H9 (cell line): ENCODE measurements around the gene INSM1. TPM values are rescaled to one million over a fixed set of nuclear protein-coding genes. Genes with fewer than 3 reads are reported as not detected.

Experiments used
- DNase-seq: peaks from one replicate; pipeline ENCODE4 v3.0.0-alpha.2; 2017
- H2AFZ ChIP-seq: one replicate; pipeline ENCODE4 v1.6.1; 2013; ENCODE audit warnings: mild to moderate bottlenecking, low read length, control low read depth, moderate library complexity
- H2AK5ac ChIP-seq: 2 replicates; pipeline ENCODE4 v1.6.1; 2013; ENCODE audit warnings: low read length, control low read depth, mixed read lengths; ENCODE audit not compliant: insufficient read length
- H2BK120ac ChIP-seq: one replicate; pipeline ENCODE4 v1.6.1; 2013; ENCODE audit warnings: low read depth, mild to moderate bottlenecking, low read length, control low read depth, inconsistent platforms; ENCODE audit not compliant: poor library complexity, severe bottlenecking
- H2BK12ac ChIP-seq: 2 replicates; pipeline ENCODE4 v1.6.1; 2013; ENCODE audit warnings: low read length, control low read depth, mixed read lengths, low read depth; ENCODE audit not compliant: insufficient read length
- H2BK15ac ChIP-seq: 2 replicates; pipeline ENCODE4 v1.6.1; 2013; ENCODE audit warnings: low read depth, low read length, control low read depth
- H2BK20ac ChIP-seq: one replicate; pipeline ENCODE4 v1.6.1; 2013; ENCODE audit warnings: low read depth, mild to moderate bottlenecking, low read length, control low read depth, inconsistent platforms; ENCODE audit not compliant: poor library complexity, severe bottlenecking
- H2BK5ac ChIP-seq: 2 replicates; pipeline ENCODE4 v1.6.1; 2013; ENCODE audit warnings: low read length, control low read depth, mixed read lengths; ENCODE audit not compliant: insufficient read length
- H3K14ac ChIP-seq: 2 replicates; pipeline ENCODE4 v1.6.1; 2013; ENCODE audit warnings: low read length, control low read depth; ENCODE audit not compliant: insufficient read depth
- H3K18ac ChIP-seq: 2 replicates; pipeline ENCODE4 v1.6.1; 2013; ENCODE audit warnings: low read depth, mild to moderate bottlenecking, mixed read lengths, low read length, control low read depth; ENCODE audit not compliant: insufficient read length
- H3K23ac ChIP-seq: 2 replicates; pipeline ENCODE4 v1.6.1; 2013; ENCODE audit warnings: low read length, control low read depth, mixed read lengths, low read depth; ENCODE audit not compliant: insufficient read length
- H3K23me2 ChIP-seq: 2 replicates; pipeline ENCODE4 v1.6.1; 2013; ENCODE audit warnings: low read depth, mild to moderate bottlenecking, mixed read lengths, low read length, control low read depth; ENCODE audit not compliant: insufficient read length, poor library complexity, severe bottlenecking
- H3K27ac ChIP-seq: 2 replicates; pipeline ENCODE4 v1.5.1; 2013; ENCODE audit warnings: low read length, control low read depth, mixed read lengths, low read depth; ENCODE audit not compliant: insufficient read length
- H3K27me3 ChIP-seq: 2 replicates; pipeline ENCODE4 v1.6.1; 2013; ENCODE audit warnings: low read length, control low read depth, inconsistent platforms; ENCODE audit not compliant: insufficient read depth
- H3K4ac ChIP-seq: 2 replicates; pipeline ENCODE4 v1.6.1; 2013; ENCODE audit warnings: low read depth, mild to moderate bottlenecking, control low read depth, inconsistent platforms, low read length, moderate library complexity
- H3K4me1 ChIP-seq: 2 replicates; pipeline ENCODE4 v1.6.1; 2013; ENCODE audit warnings: low read length, control low read depth, inconsistent platforms; ENCODE audit not compliant: insufficient read depth
- H3K4me2 ChIP-seq: 2 replicates; pipeline ENCODE4 v1.6.1; 2013; ENCODE audit warnings: low read length, control low read depth, mixed read lengths; ENCODE audit not compliant: insufficient read length, insufficient read depth
- H3K56ac ChIP-seq: 2 replicates; pipeline ENCODE4 v1.6.1; 2013; ENCODE audit warnings: low read depth, mild to moderate bottlenecking, mixed read lengths, low read length, control low read depth; ENCODE audit not compliant: insufficient read length
- H3K79me1 ChIP-seq: 2 replicates; pipeline ENCODE4 v1.6.1; 2013; ENCODE audit warnings: low read depth, mild to moderate bottlenecking, moderate library complexity, low read length, control low read depth, inconsistent platforms; ENCODE audit not compliant: insufficient read depth, poor library complexity, severe bottlenecking
- H3K79me2 ChIP-seq: 2 replicates; pipeline ENCODE4 v1.6.1; 2013; ENCODE audit warnings: low read length, control low read depth, inconsistent platforms; ENCODE audit not compliant: insufficient read depth
- H3K9ac ChIP-seq: 2 replicates; pipeline ENCODE4 v1.6.1; 2013; ENCODE audit warnings: low read length, control low read depth, mixed read lengths; ENCODE audit not compliant: insufficient read length; ENCODE audit errors: extremely low read depth
- H3K9me3 ChIP-seq: one replicate; pipeline ENCODE4 v1.6.1; 2013; ENCODE audit warnings: low read depth, low read length, inconsistent platforms; ENCODE audit not compliant: control insufficient read depth
- H3T11ph ChIP-seq: one replicate; pipeline ENCODE4 v1.6.1; 2013; ENCODE audit warnings: mild to moderate bottlenecking, low read length, control low read depth, inconsistent platforms
- H4K20me1 ChIP-seq: one replicate; pipeline ENCODE4 v1.6.1; 2013; ENCODE audit not compliant: control insufficient read depth, insufficient read length, insufficient read depth
- H4K5ac ChIP-seq: 2 replicates; pipeline ENCODE4 v1.6.1; 2013; ENCODE audit warnings: low read depth, mild to moderate bottlenecking, mixed read lengths, low read length, control low read depth; ENCODE audit not compliant: insufficient read length
- H4K8ac ChIP-seq: replicated peaks from 2 replicates; pipeline ENCODE4 v1.6.1; 2013; ENCODE audit warnings: low read length, control low read depth, mixed read lengths, low read depth; ENCODE audit not compliant: insufficient read length
- H4K91ac ChIP-seq: 2 replicates; pipeline ENCODE4 v1.6.1; 2013; ENCODE audit warnings: low read depth, mild to moderate bottlenecking, moderate library complexity, mixed read lengths, low read length, control low read depth; ENCODE audit not compliant: insufficient read length
- H3K27ac Mint-ChIP-seq, 3 experiments: 2 replicates in 2 of 3; 3 replicates in 1 of 3; pipeline ENCODE4 v1.8.0; 2020 to 2021; ENCODE audit warnings: mixed read lengths in 3 of 3, mild to moderate bottlenecking in 1 of 3, moderate library complexity in 1 of 3
- H3K27me3 Mint-ChIP-seq: 2 replicates; pipeline ENCODE4 v1.8.0; 2021; ENCODE audit warnings: low read depth, mild to moderate bottlenecking, moderate library complexity, mixed read lengths
- H3K36me3 Mint-ChIP-seq, 3 experiments: 2 replicates in 2 of 3; 3 replicates in 1 of 3; pipeline ENCODE4 v1.8.0; 2020 to 2021; ENCODE audit warnings: low read depth in 3 of 3, mixed read lengths in 3 of 3; ENCODE audit not compliant: insufficient read depth in 1 of 3
- H3K4me1 Mint-ChIP-seq, 2 experiments: 2 replicates each; pipeline ENCODE4 v1.8.0; 2020; ENCODE audit warnings: mixed read lengths in 2 of 2
- H3K4me3 Mint-ChIP-seq, 2 experiments: 2 replicates in 1 of 2; 3 replicates in 1 of 2; pipeline ENCODE4 v1.8.0; 2020 to 2021; ENCODE audit warnings: mild to moderate bottlenecking in 2 of 2, mixed read lengths in 2 of 2, moderate library complexity in 1 of 2
- H3K9me3 Mint-ChIP-seq, 2 experiments: 2 replicates in 1 of 2; 3 replicates in 1 of 2; pipeline ENCODE4 v1.8.0; 2020; ENCODE audit warnings: mild to moderate bottlenecking in 2 of 2, mixed read lengths in 2 of 2, moderate library complexity in 1 of 2
- WGBS: extraction: QIAGEN DNeasy Blood & Tissue Kit; methylation state at CpG from one replicate; pipeline ENCODE4 v1.1.7; 2013; ENCODE audit warnings: missing lambda C conversion rate, low lambda C conversion rate, mixed read lengths; ENCODE audit not compliant: insufficient read length; ENCODE audit errors: extremely low coverage; 5-methylcytosine and 5-hydroxymethylcytosine counted together
- total RNA-seq: library from RNA; stranded (reverse); gene quantifications from 2 replicates; pipeline ENCODE4 v1.2.1, GENCODE V29; 2021
- TF ChIP-seq, protein P1 (sequence below): fragments of 200-600 bp; sonication (generic); conservative IDR thresholded peaks from 3 replicates; pipeline ENCODE4 v1.8.0; 2021; ENCODE audit warnings: antibody characterized with exemption, mild to moderate bottlenecking

Gene INSM1
- total RNA-seq, 1 experiment from 2014 or later: 0.83 TPM

DNA sequence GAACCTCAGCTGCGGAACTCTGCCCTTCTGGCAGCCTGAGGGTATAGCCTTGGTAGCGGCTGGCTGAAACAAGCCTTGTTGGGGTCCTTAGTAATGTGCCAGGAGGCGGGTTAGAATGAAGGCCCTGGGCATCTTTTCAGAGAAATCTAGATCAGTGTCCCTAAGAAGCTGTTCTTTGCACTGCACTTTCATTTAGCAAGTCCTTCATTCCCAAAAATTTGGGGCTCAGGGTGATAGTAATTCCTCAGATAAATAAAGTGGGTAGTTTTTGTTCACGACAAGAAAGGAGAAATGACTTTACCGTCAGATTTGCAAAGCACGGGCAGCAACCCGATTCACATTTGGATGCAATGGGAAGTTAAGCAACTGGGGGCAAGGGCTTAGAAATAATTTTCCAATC, 3.2 kb downstream of the INSM1 start:
- no peak overlapping the region for H3K4ac ChIP-seq
- no peak overlapping the region for H3K9ac ChIP-seq
- peaks cover 19% of the 10 kb centered on the region; the same call in 1 of the 2 replicates for H3K27me3 ChIP-seq
- Mint-ChIP-seq H3K9me3 (peaks cover 0 to 2% of the 10 kb centered on the region in 2 experiments; a peak in 3 of 5 replicates), H3K27ac (peak overlapping the region in 1 of 3 experiments; percentile 46; a peak in 1 of 7 replicates), H3K36me3 (no peaks in the 10 kb centered on the region; a peak in 2 of 7 replicates), H3K4me3 (peak overlapping the region; percentile 13 to 22; a peak in 2 of 5 replicates), H3K4me1 (peaks cover 44 to 46% of the 10 kb centered on the region in 2 experiments), H3K27me3 (peaks cover 87% of the 10 kb centered on the region)
- H3K23me2 ChIP-seq: peaks cover 21% of the 10 kb centered on the region
- H3K27ac ChIP-seq: no peak overlapping the region
- H2BK20ac ChIP-seq: no peak overlapping the region
- H2BK15ac ChIP-seq: no peak overlapping the region
- no peak overlapping the region for H2BK120ac ChIP-seq
- H2BK5ac ChIP-seq: no peak overlapping the region
- peak overlapping the region; percentile 17 for H2BK12ac ChIP-seq
- peaks cover 13% of the 10 kb centered on the region; the same call in 1 of the 2 replicates for H3K4me1 ChIP-seq
- H3K18ac ChIP-seq: no peak overlapping the region
- no peak overlapping the region for H3K14ac ChIP-seq
- TF ChIP-seq, protein P1, sequence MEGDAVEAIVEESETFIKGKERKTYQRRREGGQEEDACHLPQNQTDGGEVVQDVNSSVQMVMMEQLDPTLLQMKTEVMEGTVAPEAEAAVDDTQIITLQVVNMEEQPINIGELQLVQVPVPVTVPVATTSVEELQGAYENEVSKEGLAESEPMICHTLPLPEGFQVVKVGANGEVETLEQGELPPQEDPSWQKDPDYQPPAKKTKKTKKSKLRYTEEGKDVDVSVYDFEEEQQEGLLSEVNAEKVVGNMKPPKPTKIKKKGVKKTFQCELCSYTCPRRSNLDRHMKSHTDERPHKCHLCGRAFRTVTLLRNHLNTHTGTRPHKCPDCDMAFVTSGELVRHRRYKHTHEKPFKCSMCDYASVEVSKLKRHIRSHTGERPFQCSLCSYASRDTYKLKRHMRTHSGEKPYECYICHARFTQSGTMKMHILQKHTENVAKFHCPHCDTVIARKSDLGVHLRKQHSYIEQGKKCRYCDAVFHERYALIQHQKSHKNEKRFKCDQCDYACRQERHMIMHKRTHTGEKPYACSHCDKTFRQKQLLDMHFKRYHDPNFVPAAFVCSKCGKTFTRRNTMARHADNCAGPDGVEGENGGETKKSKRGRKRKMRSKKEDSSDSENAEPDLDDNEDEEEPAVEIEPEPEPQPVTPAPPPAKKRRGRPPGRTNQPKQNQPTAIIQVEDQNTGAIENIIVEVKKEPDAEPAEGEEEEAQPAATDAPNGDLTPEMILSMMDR: no peak
- H3K79me1 ChIP-seq: no peaks in the 10 kb centered on the region
- H4K20me1 ChIP-seq: no peaks in the 10 kb centered on the region
- no CpG with 5 or more reads among the region's 7 CpGs for WGBS
- no peaks in the 10 kb centered on the region for H3K79me2 ChIP-seq
- no peak for DNase-seq
- no peak overlapping the region for H3T11ph ChIP-seq
- H2AK5ac ChIP-seq: no peak overlapping the region
- H3K9me3 ChIP-seq: no peaks in the 10 kb centered on the region
- H4K8ac ChIP-seq: no peak overlapping the region
- H3K56ac ChIP-seq: no peak overlapping the region
- no peak overlapping the region for H3K23ac ChIP-seq
- no peak overlapping the region for H4K91ac ChIP-seq
- no peak overlapping the region for H2AFZ ChIP-seq
- peak overlapping the region; percentile 43 for H3K4me2 ChIP-seq
- H4K5ac ChIP-seq: no peak overlapping the region
